HepG2 (cell line): ENCODE data around the gene PRM2. TPM values are rescaled to one million over a fixed set of nuclear protein-coding genes. Genes with fewer than 3 reads are reported as not detected.

Experiments
- AHR ChIP-seq: IDR thresholded peaks from 2 replicates; pipeline ENCODE4 v1.6.1; 2018; ENCODE audit warnings: missing genetic modification reagents, missing compliant biosample characterization
- BRCA1 ChIP-seq: sonication (generic); formaldehyde crosslinking; IDR thresholded peaks from 2 replicates; pipeline ENCODE4 v1.4.0; 2020; ENCODE audit warnings: missing genetic modification reagents
- CAMTA2 ChIP-seq: sonication (generic); formaldehyde crosslinking; IDR thresholded peaks from 2 replicates; pipeline ENCODE4 v1.4.0; 2020; ENCODE audit warnings: mild to moderate bottlenecking, missing genetic modification reagents, borderline replicate concordance
- MED1 ChIP-seq: sonication (generic); formaldehyde crosslinking; IDR thresholded peaks from 2 replicates; pipeline ENCODE4 v1.4.0; 2020; ENCODE audit warnings: missing genetic modification reagents
- RFXAP ChIP-seq: sonication (generic); formaldehyde crosslinking; IDR thresholded peaks from 2 replicates; pipeline ENCODE4 v1.4.0; 2020; ENCODE audit warnings: missing genetic modification reagents, borderline replicate concordance
- SRSF1 ChIP-seq: fragments of 200-400 bp; formaldehyde crosslinking; optimal IDR thresholded peaks from 2 replicates; pipeline ENCODE3; 2017; ENCODE audit warnings: mild to moderate bottlenecking, low read depth, low read length, moderate library complexity
- U2AF1 ChIP-seq: fragments of 200-400 bp; formaldehyde crosslinking; optimal IDR thresholded peaks from 2 replicates; pipeline ENCODE3; 2017; ENCODE audit warnings: mild to moderate bottlenecking, low read depth, low read length
- ZNF263 ChIP-seq: sonication (generic); formaldehyde crosslinking; IDR thresholded peaks from 2 replicates; pipeline ENCODE4 v1.4.0; 2020; ENCODE audit warnings: missing genetic modification reagents
- ZNF317 ChIP-seq: sonication (generic); formaldehyde crosslinking; IDR thresholded peaks from 2 replicates; pipeline ENCODE4 v1.5.0; 2020; ENCODE audit warnings: mild to moderate bottlenecking, missing genetic modification reagents
- ZNF501 ChIP-seq: sonication (generic); formaldehyde crosslinking; IDR thresholded peaks from 2 replicates; pipeline ENCODE4 v1.5.1; 2020; ENCODE audit warnings: mild to moderate bottlenecking, moderate library complexity, missing genetic modification reagents
- ZNF546 ChIP-seq: sonication (generic); formaldehyde crosslinking; conservative IDR thresholded peaks from 2 replicates; pipeline ENCODE4 v1.8.1; 2023; ENCODE audit warnings: mild to moderate bottlenecking, missing genetic modification reagents
- ZNF562 ChIP-seq: sonication (generic); formaldehyde crosslinking; IDR thresholded peaks from 2 replicates; pipeline ENCODE4 v1.8.0; 2022; ENCODE audit warnings: missing genetic modification reagents, borderline replicate concordance
- ZNF564 ChIP-seq: sonication (generic); formaldehyde crosslinking; IDR thresholded peaks from 2 replicates; pipeline ENCODE4 v1.8.1; 2023; ENCODE audit warnings: mild to moderate bottlenecking, missing genetic modification reagents
- ZNF7 ChIP-seq: IDR thresholded peaks from 2 replicates; pipeline ENCODE4 v1.6.1; 2016; ENCODE audit warnings: missing biosample characterization, missing genetic modification reagents
- polyA plus RNA-seq, 8 experiments: library from polyadenylated mRNA; depleted of rRNA in 3 of 8; stranded (reverse) in 7 of 8; unstranded in 1 of 8; fragments of >200 nt; fragmentation: Illumina TruSeq in 4 of 8; extraction: Trizol in 4 of 8; gene quantifications; 2 replicates each; pipeline versions ENCODE4 v1.2.1 to v1.2.3, GENCODE V29; 2011 to 2016; ENCODE audit warnings: low read depth in 4 of 8, missing spikeins in 1 of 8, mixed read lengths in 1 of 8; ENCODE audit not compliant: insufficient read depth in 1 of 8
- total RNA-seq, 5 experiments: library from RNA; depleted of rRNA; stranded (reverse); fragments of >200 nt; fragmentation: Illumina TruSeq; extraction: Trizol; gene quantifications; 2 replicates each; pipeline ENCODE4 v1.2.3, GENCODE V29; 2016; ENCODE audit warnings: low read depth in 1 of 5
- TF ChIP-seq, protein P1 (sequence below): sonication (generic); formaldehyde crosslinking; IDR thresholded peaks from 2 replicates; pipeline ENCODE4 v1.5.1; 2020; ENCODE audit warnings: missing genetic modification reagents, mild to moderate bottlenecking, borderline replicate concordance
- TF ChIP-seq, protein P2 (sequence below): sonication (generic); formaldehyde crosslinking; IDR thresholded peaks from 2 replicates; pipeline ENCODE4 v1.5.1; 2020; ENCODE audit warnings: mild to moderate bottlenecking, missing genetic modification reagents
- TF ChIP-seq, protein P3 (sequence below): sonication (generic); formaldehyde crosslinking; IDR thresholded peaks from 2 replicates; pipeline ENCODE4 v1.4.0; 2020; ENCODE audit warnings: missing genetic modification reagents, borderline replicate concordance
- TF ChIP-seq, protein P4 (sequence below): sonication (generic); formaldehyde crosslinking; IDR thresholded peaks from 2 replicates; pipeline ENCODE4 v1.4.0; 2020; ENCODE audit warnings: low read depth, mild to moderate bottlenecking, missing genetic modification reagents

PRM2 gene
- total and polyA plus RNA-seq, 2 of the 13 experiments (the other 11 are each of a cell fraction or from before 2014, with no cell fraction given): 0.54 TPM; not detected in 1

DNA sequence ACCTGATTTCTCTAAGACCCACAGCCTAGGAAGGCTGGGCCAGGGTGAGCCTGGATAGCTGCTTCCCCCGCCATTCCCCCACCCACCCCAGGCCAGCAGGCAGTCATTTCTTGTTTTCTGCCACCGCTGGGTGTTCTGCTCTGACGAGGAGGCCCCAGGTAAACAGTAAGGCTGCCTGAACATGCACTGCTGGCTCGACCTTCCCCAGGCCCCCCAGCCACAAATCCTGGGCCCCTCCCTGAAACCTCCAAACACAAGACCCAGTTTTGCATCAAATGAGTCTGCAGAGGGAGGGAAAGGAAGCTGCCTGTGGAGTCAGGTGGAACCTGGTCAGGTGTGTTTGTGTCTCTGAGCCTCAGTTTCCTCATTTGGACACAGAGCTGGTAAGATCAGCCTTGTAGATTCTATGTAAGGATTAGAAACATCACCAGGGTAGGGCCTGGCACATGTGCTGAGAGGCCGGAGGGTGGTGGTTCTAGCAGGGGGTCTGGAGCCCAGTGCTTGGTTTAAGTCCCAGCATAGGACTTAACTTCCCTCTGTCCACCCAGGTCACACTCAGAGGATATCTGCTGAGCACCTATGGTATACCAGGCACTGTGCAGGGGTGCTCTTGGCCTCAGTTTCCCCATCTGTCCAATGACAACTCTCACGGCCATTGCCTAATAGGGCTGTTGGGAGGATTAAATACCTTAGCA, 23.7 kb upstream of the PRM2 start (continued):
- TF ChIP-seq U2AF1 (no peak), ZNF317 (CRISPR knock-in tag) (0 out of 2 replicates have a peak, but pooled peaks have one; percentile 17), SRSF1 (peak; percentile 42), ZNF501 (CRISPR knock-in tag) (no peak), AHR (peak; percentile 42; the same call in 1 of the 2 replicates), CAMTA2 (CRISPR knock-in tag) (peak; percentile 94; the same call in 1 of the 2 replicates), RFXAP (no peak), ZNF562 (no peak), ZNF564 (CRISPR knock-in tag) (no peak), ZNF546 (no peak), ZNF7 (CRISPR knock-in tag) (no peak), BRCA1 (CRISPR knock-in tag) (no peak), ZNF263 (CRISPR knock-in tag) (no peak), MED1 (CRISPR knock-in tag) (peak; percentile 26; the same call in 1 of the 2 replicates)
- TF ChIP-seq, protein P1, sequence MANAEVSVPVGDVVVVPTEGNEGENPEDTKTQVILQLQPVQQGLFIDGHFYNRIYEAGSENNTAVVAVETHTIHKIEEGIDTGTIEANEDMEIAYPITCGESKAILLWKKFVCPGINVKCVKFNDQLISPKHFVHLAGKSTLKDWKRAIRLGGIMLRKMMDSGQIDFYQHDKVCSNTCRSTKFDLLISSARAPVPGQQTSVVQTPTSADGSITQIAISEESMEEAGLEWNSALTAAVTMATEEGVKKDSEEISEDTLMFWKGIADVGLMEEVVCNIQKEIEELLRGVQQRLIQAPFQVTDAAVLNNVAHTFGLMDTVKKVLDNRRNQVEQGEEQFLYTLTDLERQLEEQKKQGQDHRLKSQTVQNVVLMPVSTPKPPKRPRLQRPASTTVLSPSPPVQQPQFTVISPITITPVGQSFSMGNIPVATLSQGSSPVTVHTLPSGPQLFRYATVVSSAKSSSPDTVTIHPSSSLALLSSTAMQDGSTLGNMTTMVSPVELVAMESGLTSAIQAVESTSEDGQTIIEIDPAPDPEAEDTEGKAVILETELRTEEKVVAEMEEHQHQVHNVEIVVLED: peak; percentile 30; the same call in 1 of the 2 replicates
- TF ChIP-seq, protein P2, sequence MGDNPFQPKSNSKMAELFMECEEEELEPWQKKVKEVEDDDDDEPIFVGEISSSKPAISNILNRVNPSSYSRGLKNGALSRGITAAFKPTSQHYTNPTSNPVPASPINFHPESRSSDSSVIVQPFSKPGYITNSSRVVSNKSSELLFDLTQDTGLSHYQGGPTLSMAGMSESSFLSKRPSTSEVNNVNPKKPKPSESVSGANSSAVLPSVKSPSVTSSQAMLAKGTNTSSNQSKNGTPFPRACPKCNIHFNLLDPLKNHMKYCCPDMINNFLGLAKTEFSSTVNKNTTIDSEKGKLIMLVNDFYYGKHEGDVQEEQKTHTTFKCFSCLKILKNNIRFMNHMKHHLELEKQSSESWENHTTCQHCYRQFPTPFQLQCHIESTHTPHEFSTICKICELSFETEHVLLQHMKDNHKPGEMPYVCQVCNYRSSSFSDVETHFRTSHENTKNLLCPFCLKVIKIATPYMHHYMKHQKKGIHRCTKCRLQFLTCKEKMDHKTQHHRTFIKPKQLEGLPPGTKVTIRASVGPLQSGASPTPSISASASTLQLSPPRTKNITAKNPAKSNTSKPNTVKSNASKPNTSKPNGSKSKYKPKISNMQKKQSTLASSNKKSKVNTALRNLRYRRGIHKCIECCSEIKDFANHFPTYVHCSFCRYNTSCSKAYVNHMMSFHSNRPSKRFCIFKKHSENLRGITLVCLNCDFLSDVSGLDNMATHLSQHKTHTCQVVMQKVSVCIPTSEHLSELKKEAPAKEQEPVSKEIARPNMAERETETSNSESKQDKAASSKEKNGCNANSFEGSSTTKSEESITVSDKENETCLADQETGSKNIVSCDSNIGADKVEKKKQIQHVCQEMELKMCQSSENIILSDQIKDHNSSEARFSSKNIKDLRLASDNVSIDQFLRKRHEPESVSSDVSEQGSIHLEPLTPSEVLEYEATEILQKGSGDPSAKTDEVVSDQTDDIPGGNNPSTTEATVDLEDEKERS (CRISPR knock-in tag): no peak
- TF ChIP-seq, protein P3, sequence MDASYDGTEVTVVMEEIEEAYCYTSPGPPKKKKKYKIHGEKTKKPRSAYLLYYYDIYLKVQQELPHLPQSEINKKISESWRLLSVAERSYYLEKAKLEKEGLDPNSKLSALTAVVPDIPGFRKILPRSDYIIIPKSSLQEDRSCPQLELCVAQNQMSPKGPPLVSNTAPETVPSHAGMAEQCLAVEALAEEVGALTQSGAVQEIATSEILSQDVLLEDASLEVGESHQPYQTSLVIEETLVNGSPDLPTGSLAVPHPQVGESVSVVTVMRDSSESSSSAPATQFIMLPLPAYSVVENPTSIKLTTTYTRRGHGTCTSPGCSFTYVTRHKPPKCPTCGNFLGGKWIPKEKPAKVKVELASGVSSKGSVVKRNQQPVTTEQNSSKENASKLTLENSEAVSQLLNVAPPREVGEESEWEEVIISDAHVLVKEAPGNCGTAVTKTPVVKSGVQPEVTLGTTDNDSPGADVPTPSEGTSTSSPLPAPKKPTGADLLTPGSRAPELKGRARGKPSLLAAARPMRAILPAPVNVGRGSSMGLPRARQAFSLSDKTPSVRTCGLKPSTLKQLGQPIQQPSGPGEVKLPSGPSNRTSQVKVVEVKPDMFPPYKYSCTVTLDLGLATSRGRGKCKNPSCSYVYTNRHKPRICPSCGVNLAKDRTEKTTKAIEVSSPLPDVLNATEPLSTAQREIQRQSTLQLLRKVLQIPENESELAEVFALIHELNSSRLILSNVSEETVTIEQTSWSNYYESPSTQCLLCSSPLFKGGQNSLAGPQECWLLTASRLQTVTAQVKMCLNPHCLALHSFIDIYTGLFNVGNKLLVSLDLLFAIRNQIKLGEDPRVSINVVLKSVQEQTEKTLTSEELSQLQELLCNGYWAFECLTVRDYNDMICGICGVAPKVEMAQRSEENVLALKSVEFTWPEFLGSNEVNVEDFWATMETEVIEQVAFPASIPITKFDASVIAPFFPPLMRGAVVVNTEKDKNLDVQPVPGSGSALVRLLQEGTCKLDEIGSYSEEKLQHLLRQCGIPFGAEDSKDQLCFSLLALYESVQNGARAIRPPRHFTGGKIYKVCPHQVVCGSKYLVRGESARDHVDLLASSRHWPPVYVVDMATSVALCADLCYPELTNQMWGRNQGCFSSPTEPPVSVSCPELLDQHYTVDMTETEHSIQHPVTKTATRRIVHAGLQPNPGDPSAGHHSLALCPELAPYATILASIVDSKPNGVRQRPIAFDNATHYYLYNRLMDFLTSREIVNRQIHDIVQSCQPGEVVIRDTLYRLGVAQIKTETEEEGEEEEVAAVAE (CRISPR knock-in tag): no peak
- TF ChIP-seq, protein P4, sequence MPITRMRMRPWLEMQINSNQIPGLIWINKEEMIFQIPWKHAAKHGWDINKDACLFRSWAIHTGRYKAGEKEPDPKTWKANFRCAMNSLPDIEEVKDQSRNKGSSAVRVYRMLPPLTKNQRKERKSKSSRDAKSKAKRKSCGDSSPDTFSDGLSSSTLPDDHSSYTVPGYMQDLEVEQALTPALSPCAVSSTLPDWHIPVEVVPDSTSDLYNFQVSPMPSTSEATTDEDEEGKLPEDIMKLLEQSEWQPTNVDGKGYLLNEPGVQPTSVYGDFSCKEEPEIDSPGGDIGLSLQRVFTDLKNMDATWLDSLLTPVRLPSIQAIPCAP (CRISPR knock-in tag): no peak; the same call in 1 of the 2 replicates
